GM18951 (cell line): ENCODE results near the gene MAP3K20.
"Not testable (repeated sequence)": the region's sequence is repeated elsewhere in the genome, so short reads cannot be mapped to it uniquely, and the experiment has no call there.

Experiments
- POLR2A ChIP-seq: IDR thresholded peaks from 4 replicates; pipeline ENCODE4 v1.6.1; 2011; ENCODE audit warnings: mild to moderate bottlenecking; ENCODE audit not compliant: insufficient read length, insufficient read depth; ENCODE audit errors: extremely low read depth
- in situ Hi-C: fragments of 300-500 bp; cut with MboI; formaldehyde crosslinking; loops from one replicate; pipeline ENCODE4 v1.12.0; 2022; ENCODE audit warnings: low sequenced_read_pairs, mixed read lengths, inconsistent platforms; ENCODE audit not compliant: unreplicated experiment

Gene MAP3K20

DNA sequence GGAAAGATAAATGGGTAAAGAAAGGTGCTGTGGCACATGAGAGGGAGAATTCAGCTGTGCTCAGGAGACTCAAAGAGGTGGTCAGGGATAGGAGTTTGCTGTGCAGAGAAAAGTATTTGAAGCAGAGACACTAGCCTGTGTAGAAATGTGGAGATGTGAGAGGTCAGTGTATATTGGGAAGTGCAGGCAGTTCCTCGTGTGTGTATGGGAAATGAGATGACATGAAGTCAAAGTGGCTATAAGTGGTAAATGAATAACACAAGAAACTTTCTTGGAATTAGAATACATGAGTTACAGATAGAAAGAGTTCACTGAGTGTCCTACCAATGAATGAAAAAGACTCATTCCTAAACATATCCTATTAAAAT, 11.6 kb downstream of the MAP3K20 start:
- in situ Hi-C loops = no loop called here
- TF ChIP-seq POLR2A = no peak

DNA sequence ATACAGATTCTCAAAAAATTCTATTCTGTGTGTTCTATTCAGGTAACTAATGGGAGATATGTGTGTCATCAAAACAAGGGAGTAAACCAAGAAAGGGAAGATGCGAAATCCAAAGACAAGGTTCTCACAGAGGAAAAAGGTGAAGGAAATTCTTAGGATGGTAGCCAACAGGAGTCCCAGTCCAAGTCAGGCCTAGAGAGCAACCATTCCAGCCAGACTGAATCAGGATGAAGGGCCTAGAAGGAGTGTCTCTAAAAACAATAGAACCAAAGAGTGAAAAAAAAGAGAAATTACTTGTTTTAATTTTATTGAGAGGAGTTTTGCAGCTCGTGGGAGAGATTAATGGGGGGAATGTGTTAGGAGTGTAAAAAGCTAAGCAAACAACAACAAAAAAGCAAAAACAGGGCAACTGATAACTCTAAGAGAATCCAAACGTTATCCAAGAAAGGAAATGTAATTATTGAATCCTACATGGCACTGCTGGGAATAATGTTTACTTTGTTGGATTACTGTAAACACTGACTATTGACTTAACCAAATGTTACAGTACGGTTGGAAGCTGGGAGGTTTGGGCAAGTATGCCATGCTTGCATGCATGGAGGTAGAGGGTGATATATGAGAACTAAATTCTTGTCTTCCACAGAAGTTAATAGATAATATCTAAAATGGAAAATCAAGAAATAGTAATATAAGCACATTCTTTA, 12.3 kb downstream of the MAP3K20 start:
- in situ Hi-C loops = no loop called here
- TF ChIP-seq POLR2A = no peak

GRCh38 chr2:173090276-173090877, 14.7 kb downstream of the MAP3K20 start:
- TF ChIP-seq POLR2A = no peak
- in situ Hi-C loops = no loop called here

DNA sequence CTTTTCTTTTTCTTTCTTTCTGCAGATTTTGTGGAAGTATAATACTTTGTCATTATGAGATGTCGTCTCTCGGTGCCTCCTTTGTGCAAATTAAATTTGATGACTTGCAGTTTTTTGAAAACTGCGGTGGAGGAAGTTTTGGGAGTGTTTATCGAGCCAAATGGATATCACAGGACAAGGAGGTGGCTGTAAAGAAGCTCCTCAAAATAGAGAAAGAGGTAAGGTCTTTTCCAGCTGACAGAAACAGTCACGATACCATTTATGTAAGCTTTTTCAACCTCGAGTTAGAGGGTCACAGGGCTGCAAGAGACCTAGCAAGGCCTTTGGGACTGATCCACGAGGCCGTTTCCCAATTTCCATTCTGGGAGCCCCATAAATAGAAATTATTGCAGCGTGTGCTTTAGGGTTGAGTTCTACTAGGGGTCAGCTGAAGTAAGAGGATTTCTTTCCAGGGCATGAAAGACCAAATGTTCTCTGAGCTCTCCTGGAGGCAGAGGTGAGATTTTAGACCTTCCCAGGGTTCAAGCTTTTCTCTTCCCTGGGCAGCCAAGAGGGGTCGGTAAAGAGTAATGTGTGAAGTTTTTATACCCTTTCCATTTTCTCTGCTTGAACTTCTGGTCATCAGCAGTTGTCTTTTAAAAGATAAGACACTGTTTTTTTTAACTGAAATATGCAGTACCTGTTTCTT, 15.5 kb downstream of the MAP3K20 start:
- no peak for TF ChIP-seq POLR2A
- in situ Hi-C loops = no loop called here

DNA sequence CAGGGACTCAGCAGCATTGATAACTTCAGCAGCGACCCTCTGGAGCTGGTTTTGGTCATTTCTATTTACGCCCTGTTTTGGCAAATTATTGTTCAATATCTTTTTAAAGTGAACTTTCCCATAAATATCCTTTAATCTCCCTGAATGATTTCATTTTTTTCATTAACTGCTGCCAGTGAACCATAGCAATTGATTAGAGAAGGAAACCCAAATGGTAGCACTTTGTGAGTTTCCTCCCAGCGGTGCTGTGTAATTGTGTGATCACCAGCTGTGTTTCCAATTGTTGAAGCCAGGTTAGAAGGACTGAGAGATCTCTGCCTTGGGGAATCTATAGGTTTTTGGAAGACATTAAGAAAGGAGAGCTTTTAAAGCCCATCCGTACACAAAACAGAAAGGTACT, 16.3 kb downstream of the MAP3K20 start:
- no peak for TF ChIP-seq POLR2A
- in situ Hi-C loops = no loop called here

- in situ Hi-C loops = no loop called here
- TF ChIP-seq POLR2A = no peak
Observed at GRCh38 chr2:173092844-173093402, 17.3 kb downstream of the MAP3K20 start.

DNA sequence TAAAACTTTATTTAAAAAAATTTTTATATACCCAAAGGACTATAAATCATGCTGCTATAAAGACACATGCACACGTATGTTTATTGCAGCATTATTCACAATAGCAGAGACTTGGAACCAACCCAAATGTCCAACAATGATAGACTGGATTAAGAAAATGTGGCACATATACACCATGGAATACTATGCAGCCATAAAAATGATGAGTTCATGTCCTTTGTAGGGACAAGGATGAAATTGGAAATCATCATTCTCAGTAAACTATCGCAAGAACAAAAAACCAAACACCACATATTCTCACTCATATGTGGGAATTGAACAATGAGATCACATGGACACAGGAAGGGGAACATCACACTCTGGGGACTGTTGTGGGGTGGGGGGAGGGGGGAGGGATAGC, 18.0 kb downstream of the MAP3K20 start:
- in situ Hi-C loops = not testable (repeated sequence)

GRCh38 chr2:173094731-173095130, 19.1 kb downstream of the MAP3K20 start:
- in situ Hi-C loops = no loop called here
- TF ChIP-seq POLR2A = no peak

DNA sequence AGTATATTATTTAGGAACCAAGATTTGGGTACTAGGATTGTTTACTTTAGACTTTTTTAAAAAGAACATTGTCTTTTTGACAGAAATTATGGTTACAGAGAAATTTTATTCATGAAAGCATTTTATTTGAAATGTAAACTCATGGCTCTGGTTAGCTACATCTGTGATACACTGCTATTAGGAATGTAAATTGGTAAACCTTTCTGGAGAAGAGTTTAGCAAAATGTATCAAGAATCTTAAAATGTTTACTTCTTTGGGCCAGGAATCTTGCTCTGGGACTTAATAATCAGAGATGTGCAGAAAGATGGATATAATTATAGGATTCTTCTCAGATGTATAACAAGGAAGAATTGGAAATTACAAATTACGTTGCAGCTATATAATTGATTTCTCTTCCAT, 19.7 kb downstream of the MAP3K20 start:
- TF ChIP-seq POLR2A = no peak
- in situ Hi-C loops = no loop called here

DNA sequence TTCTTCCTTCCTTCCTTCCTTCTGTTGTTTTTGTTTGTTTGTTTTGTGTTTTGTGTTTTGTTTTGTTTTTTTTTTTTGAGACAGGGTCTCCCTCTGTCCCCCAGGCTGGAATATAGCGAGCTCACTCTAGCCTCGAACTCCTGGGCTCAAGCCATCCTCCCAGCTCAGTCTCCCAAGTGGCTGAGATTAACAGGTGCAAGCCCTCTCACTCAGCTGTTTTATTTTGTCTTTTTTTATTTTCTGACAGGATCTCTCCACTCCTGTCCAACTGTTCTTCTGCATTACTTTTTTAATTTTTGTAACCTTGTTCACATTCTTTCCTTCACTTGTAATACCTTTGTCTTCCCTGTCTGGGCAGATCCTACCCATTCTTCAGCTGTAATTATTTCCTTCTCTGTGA, 23.6 kb downstream of the MAP3K20 start:
- no peak for TF ChIP-seq POLR2A
- in situ Hi-C loops = no loop called here

- in situ Hi-C loops = no loop called here
- TF ChIP-seq POLR2A = no peak
Observed at GRCh38 chr2:173099804-173100203, 24.2 kb downstream of the MAP3K20 start.

DNA sequence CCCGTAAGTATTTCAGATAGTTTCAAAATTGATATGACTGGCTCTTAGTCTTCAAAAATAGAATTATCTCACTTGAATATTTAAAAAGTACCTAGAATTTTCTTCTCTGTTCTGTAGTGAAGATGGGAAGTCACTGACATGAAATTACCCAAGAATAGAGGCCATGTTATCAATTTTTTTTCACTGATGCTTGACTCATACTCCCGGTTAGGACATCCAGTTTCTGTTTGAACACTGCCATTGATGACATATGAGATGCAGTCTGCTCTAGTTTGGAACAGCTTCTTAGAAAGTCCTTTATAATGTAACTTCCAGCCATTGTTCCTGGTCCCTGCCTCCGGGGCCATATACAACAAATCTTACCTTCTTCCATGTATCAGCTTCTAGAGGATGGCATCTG, 26.0 kb downstream of the MAP3K20 start:
- no peak for TF ChIP-seq POLR2A
- in situ Hi-C loops = no loop called here

DNA sequence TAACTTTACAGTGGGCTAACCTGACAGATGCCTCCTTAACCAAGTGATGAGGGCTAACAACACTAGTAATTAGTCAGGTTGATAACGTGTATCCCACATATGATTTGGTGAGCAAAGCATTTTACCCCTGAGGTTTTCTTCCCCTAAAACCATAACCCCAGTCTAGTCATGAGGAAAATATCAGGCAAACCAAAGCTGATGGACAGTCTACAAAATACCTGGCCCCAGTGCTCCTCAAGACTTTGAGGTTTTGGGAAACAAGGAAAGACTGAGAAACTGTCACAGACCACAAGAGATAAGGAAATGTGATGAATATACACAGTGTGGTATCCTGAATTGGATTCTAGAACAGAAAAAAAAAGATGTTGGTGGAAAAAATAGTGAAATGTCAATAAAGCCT, 28.5 kb downstream of the MAP3K20 start:
- in situ Hi-C loops = no loop called here
- no peak for TF ChIP-seq POLR2A
